Measurements from ENCODE around the gene CPSF3. TPM values are rescaled to one million over a fixed set of nuclear protein-coding genes. Genes with fewer than 3 reads are reported as not detected.

CPSF3 gene
- total RNA-seq, 1 donor from 2014 or later, result 23.2 TPM

DNA sequence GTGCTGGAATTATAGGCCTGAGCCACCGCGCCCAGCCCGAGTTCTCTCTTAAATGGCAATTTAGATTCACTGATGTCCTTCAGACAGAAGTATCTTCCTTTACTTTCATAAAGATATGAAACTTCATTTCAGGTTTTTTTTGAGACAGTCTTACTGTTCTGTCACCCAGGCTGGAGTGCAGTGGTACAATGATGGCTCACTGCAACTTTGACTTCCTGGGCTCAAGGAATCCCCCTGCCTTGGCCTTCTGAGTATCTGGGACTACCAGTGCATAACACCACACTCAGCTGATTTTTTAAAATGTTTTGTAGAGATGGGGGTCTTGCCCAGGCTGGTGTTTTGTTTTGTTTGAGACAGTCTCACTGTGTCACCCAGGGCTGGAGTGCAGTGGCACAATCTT is 13.3 kb upstream of the CPSF3 start:
- ATAC-seq, result no peak
- TF ChIP-seq CTCF (IDR thresholded peaks at IDR 0.05), result no peak
- DNase-seq, result peak; percentile 26
- peaks cover 51% of the 10 kb centered on the region for H3K36me3 ChIP-seq
- intact Hi-C loops (cut with DNase I), result no loop called here
- H3K4me3 ChIP-seq, result no peak overlapping the region
- no peaks in the 10 kb centered on the region for H3K4me1 ChIP-seq
- H3K9me3 ChIP-seq, result no peaks in the 10 kb centered on the region
- H3K27me3 ChIP-seq, result no peaks in the 10 kb centered on the region
- H3K27ac ChIP-seq, result no peak overlapping the region

GRCh38 chr2:9412781-9413180 is 10.7 kb upstream of the CPSF3 start:
- Histone ChIP-seq H3K27me3 (no peaks in the 10 kb centered on the region), H3K9me3 (no peaks in the 10 kb centered on the region), H3K27ac (no peak overlapping the region), H3K4me3 (no peak overlapping the region), H3K36me3 (peaks cover 45% of the 10 kb centered on the region), H3K4me1 (no peaks in the 10 kb centered on the region)
- ATAC-seq, result no peak
- no peak for DNase-seq
- intact Hi-C loops (cut with DNase I), result no loop called here
- no peak for TF ChIP-seq CTCF (IDR thresholded peaks at IDR 0.05)

DNA sequence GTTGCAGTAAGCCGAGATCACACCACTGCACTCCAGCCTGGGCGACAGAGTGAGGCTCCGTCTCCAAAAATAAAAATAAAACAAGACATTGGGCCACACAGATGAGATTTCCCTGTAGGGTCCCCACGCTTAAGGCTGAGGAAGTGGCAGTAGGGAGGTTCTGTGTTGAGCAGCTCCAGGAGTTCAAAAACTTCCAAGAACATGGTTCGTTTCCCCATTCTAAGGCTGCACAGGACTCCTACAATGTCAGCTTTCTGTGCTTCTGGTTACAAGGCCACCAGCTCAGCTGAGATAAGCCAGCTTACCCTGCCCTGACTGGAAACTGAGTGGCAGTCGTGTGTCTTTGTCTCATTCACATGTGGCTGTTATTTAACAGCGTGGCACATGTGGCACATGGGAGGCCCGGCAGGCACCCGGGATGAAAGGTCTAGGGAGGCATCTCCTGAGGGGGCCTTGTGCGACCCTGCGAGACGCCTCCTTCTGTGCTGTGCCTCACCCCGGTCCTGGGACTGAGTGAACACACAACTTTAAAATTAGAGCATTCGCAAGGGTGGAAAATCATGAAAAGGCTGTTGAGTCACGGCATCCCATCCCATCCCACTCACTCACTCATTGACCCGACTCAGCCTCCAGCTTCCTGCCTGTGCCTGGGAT is 7.8 kb upstream of the CPSF3 start:
- DNase-seq, result no peak
- intact Hi-C loops (cut with DNase I), result no loop called here
- Histone ChIP-seq H3K9me3 (no peaks in the 10 kb centered on the region), H3K36me3 (peaks cover 31% of the 10 kb centered on the region), H3K27ac (no peak overlapping the region), H3K4me1 (peaks cover 7% of the 10 kb centered on the region), H3K4me3 (no peak overlapping the region), H3K27me3 (no peaks in the 10 kb centered on the region)
- ATAC-seq, result no peak
- TF ChIP-seq CTCF (IDR thresholded peaks at IDR 0.05), result no peak

- intact Hi-C loops (cut with DNase I), result no loop called here
- Histone ChIP-seq H3K4me1 (peaks cover 7% of the 10 kb centered on the region), H3K27me3 (no peaks in the 10 kb centered on the region), H3K9me3 (no peaks in the 10 kb centered on the region), H3K36me3 (peaks cover 24% of the 10 kb centered on the region), H3K4me3 (no peak overlapping the region), H3K27ac (no peak overlapping the region)
- ATAC-seq, result no peak
- DNase-seq, result no peak
- no peak for TF ChIP-seq CTCF (IDR thresholded peaks at IDR 0.05)
Observed at GRCh38 chr2:9416267-9416961, 7.0 kb upstream of the CPSF3 start.

GRCh38 chr2:9416962-9417316 is 6.5 kb upstream of the CPSF3 start:
- intact Hi-C loops (cut with DNase I), result no loop called here
- Histone ChIP-seq H3K9me3 (no peaks in the 10 kb centered on the region), H3K27me3 (no peaks in the 10 kb centered on the region), H3K4me1 (peaks cover 13% of the 10 kb centered on the region), H3K36me3 (peaks cover 19% of the 10 kb centered on the region), H3K4me3 (no peak overlapping the region), H3K27ac (no peak overlapping the region)
- no peak for TF ChIP-seq CTCF (IDR thresholded peaks at IDR 0.05)
- DNase-seq, result no peak
- no peak for ATAC-seq
